Measurements from ENCODE around the gene TMEM154. TPM values are rescaled to one million over a fixed set of nuclear protein-coding genes. Genes with fewer than 3 reads are reported as not detected.

Gene TMEM154, protein sequence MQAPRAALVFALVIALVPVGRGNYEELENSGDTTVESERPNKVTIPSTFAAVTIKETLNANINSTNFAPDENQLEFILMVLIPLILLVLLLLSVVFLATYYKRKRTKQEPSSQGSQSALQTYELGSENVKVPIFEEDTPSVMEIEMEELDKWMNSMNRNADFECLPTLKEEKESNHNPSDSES
- total RNA-seq (under 1 TPM; 0.56 to 0.63 TPM), polyA plus RNA-seq (ENCODE audit: insufficient read depth, low read depth, low replicate concordance) (0.57 TPM)
- long read RNA-seq, donor 1: 0 reads
- long read RNA-seq, donor 2: 0 reads

DNA sequence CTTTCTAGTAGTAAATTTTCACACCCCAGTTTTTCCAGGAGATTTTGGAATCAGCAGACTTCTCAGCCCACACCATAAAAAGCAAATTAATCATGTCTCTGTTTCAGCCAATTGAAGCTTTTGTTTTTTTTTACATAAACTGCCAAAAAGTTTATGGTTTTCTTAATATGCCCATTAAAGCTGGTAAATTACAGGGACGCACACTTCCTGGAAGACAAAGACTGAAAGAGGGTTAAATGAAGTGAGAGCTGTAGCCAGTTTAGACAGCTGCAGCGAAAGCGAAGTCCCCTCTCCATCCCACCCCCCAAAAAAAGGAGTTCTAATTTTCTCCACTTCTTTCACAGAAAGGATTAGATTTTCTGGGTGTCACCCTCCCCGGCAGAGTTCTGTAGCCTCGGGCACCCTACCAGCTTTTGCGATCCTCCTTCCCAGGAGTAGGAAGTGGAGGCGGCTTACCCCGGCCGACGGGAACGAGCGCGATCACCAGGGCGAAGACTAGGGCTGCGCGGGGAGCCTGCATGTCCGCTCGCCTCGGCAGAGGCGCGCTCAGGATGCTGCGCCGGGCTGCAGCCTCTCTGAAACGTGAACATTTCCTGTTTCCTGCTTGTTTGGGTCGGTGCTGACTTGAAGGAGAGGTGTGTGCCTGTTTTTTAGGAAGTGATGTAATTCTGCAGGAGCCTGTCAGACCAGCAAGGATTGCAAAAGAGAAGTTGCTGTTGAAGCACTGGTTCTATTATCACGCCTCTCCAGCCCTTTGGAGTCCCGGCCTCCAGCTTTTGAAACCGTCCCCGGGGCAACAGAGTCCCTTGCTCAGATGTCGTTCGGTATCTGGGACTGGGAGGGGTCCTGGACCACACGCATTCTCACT lies at the start of gene TMEM154:
TMEM154 (minus strand) TSS at position 584 of the 868 bp plus-strand sequence; CDS start at position 520, 64 bp downstream.
- H3K27ac ChIP-seq: no peak within 1 kb of the TSS
- intact Hi-C loops (cut with DNase I; ENCODE audit: low total_unique reads): no loop called here

DNA sequence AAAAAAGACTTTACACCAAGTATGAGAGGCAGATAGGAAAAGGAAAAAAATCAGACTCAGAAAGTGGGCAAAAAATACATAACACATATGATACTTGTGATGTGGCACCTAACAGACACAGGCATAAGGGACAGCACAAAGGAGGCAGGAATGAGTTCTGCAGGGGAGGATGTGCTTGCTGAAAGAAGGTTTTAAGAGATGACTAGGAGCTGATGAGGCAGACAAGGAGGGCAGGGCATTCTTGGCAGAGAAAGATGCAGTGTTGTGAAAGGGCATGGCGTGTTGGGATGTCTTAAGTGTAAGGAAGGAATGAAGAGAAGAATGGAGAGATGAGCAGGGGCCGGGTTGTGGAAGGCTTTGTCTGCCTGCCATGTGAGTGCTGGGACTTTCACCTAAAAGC lies 49.7 kb upstream of the TMEM154 start:
- Histone ChIP-seq H3K4me1 (no peaks in the 10 kb centered on the region), H3K9me3 (no peaks in the 10 kb centered on the region), H3K4me3 (no peak overlapping the region), H3K27me3 (no peaks in the 10 kb centered on the region), H3K36me3 (ENCODE audit: low read depth, missing control alignments) (no peaks in the 10 kb centered on the region), H3K27ac (no peak overlapping the region)
- DNase-seq: no peak
- intact Hi-C loops (cut with DNase I; ENCODE audit: low total_unique reads): no loop called here
- WGBS, 2 donors: 36 to 47% methylated on average over 2 of the region's 2 CpGs
- TF ChIP-seq POLR2A (IDR thresholded peaks at IDR 0.05): no peak
- TF ChIP-seq, protein P1, sequence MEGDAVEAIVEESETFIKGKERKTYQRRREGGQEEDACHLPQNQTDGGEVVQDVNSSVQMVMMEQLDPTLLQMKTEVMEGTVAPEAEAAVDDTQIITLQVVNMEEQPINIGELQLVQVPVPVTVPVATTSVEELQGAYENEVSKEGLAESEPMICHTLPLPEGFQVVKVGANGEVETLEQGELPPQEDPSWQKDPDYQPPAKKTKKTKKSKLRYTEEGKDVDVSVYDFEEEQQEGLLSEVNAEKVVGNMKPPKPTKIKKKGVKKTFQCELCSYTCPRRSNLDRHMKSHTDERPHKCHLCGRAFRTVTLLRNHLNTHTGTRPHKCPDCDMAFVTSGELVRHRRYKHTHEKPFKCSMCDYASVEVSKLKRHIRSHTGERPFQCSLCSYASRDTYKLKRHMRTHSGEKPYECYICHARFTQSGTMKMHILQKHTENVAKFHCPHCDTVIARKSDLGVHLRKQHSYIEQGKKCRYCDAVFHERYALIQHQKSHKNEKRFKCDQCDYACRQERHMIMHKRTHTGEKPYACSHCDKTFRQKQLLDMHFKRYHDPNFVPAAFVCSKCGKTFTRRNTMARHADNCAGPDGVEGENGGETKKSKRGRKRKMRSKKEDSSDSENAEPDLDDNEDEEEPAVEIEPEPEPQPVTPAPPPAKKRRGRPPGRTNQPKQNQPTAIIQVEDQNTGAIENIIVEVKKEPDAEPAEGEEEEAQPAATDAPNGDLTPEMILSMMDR (IDR thresholded peaks at IDR 0.05): no peak

More for the DNA sequence above, at the start of gene TMEM154:
- no peaks in the 10 kb centered on the region for H3K27me3 ChIP-seq
- DNase-seq: peak; percentile 42
- peak within 1 kb of the TSS; percentile 16 to 29 for H3K4me3 ChIP-seq
- 6 to 7% methylated on average over 23 to 32 of the region's 32 CpGs for WGBS, 2 donors
- H3K9me3 ChIP-seq: no peaks in the 10 kb centered on the region
- TF ChIP-seq POLR2A (IDR thresholded peaks at IDR 0.05): no peak
- TF ChIP-seq, protein P1 (IDR thresholded peaks at IDR 0.05): no peak
- no peaks in the 10 kb centered on the region for H3K4me1 ChIP-seq
- H3K36me3 ChIP-seq (ENCODE audit: low read depth, missing control alignments): no peaks in the 10 kb centered on the region

DNA sequence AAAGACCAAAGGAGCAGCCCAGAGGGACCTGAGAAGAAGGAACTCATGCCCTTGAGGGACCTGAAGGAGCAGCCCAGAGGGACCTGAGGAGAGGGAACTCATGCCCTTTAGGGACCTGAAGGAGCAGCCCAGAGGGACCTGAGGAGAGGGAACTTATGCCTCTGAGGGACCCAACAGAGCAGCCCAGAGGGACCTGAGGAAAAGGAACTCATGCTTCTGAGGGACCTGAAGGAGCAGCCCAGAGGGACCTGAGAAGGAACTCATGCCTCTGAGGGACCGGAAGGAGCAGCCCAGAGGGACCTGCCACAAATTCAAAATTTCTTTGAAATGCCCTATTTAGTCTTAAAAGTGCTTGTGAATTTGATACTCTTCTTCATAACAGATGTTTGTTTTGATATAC lies 48.5 kb upstream of the TMEM154 start:
- Histone ChIP-seq H3K4me1 (no peaks in the 10 kb centered on the region), H3K27me3 (no peaks in the 10 kb centered on the region), H3K9me3 (no peaks in the 10 kb centered on the region), H3K36me3 (ENCODE audit: low read depth, missing control alignments) (no peaks in the 10 kb centered on the region), H3K4me3 (no peak overlapping the region), H3K27ac (no peak overlapping the region)
- intact Hi-C loops (cut with DNase I; ENCODE audit: low total_unique reads): no loop called here
- no peak for DNase-seq
- WGBS, 2 donors: 96 to 100% methylated on average over 1 of the region's 1 CpG
- TF ChIP-seq POLR2A (IDR thresholded peaks at IDR 0.05): no peak
- TF ChIP-seq, protein P1 (IDR thresholded peaks at IDR 0.05): no peak

DNA sequence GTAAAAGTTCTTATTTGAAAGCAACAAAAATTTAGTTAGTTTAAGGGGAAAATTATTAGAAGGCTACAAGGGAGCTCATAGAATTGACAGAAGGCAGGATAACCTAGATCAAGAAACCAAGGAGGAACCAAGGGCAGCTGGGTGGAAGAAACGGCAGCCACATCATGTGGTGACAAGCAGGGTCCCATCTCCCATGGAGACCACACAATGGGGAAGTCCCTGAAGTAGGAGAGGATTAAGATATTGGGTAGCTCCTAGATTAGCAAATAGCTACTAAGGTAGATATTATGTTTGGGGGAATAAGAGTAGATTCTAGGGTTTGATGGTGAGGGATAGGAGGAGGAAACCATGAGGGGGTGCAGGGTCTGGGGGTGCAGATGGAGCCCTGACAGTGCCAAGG lies 48.0 kb upstream of the TMEM154 start:
- intact Hi-C loops (cut with DNase I; ENCODE audit: low total_unique reads): no loop called here
- no peaks in the 10 kb centered on the region for H3K9me3 ChIP-seq
- whole genome bisulfite sequencing, 2 donors: 62 to 82% methylated on average over 1 of the region's 1 CpG
- H3K27ac ChIP-seq: no peak overlapping the region
- H3K4me3 ChIP-seq: no peak overlapping the region
- DNase-seq: no peak
- H3K27me3 ChIP-seq: no peaks in the 10 kb centered on the region
- TF ChIP-seq, protein P1 (IDR thresholded peaks at IDR 0.05): no peak
- TF ChIP-seq POLR2A (IDR thresholded peaks at IDR 0.05): no peak
- no peaks in the 10 kb centered on the region for H3K4me1 ChIP-seq
- H3K36me3 ChIP-seq (ENCODE audit: low read depth, missing control alignments): no peaks in the 10 kb centered on the region
